Coronary artery (tissue), 2 donors: ENCODE results near the gene PIAS4.

ENCODE experiments used
- DNase-seq: peaks from one replicate; pipeline ENCODE4 v3.0.0-alpha.2; 2017; ENCODE audit warnings: low spot score
- H3K27ac ChIP-seq, 2 donors: fragments of 200-600 bp; sonication (generic); one replicate each; pipeline ENCODE4 v1.5.1; 2016 to 2019
- H3K4me3 ChIP-seq: fragments of 200-600 bp; sonication (generic); 2 replicates; pipeline ENCODE4 v1.5.1; 2016; ENCODE audit warnings: mild to moderate bottlenecking, moderate library complexity
- TF ChIP-seq, protein P1 (sequence below): fragments of 200-600 bp; sonication (generic); IDR thresholded peaks from one replicate; pipeline ENCODE4 v1.5.1; 2019; ENCODE audit warnings: antibody characterized with exemption

Gene PIAS4

DNA sequence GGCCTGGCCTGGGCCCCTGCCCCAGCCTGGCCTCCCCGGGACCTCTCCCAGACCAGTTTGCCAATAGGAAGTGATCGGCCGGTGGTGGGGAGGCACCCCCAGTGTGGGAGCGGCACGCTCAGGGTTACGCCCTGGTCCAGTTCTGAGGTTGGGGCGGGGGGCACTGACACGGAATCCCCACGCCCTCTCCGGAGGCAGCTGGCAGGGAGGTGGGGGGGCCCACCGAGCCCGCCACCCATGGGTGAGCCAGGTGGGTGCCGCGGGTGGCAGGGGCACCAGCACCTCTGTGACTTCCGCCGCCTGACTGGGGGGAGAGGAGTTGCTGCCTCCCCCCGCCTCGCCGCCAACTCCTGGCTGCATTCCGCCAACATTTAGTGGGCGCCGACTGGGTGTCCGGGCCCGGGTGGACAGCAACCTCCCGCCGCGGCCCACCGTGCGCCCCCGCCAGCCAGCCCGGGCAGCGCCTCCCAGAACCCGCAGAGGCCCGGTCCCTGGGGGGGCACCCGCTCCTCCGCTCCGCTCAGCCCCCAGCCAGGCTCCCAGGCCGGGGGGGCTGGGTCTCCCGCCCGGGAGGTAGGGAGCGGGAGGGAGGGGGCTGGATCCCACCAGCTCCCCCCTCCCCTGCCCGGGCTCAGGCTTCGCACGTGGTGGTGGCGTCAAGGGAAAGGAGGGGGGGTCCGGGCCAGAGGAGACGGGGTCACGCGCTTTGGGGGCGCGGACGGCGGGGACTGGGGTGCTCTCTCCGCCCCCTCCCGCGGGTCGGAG, 57.1 kb downstream of the PIAS4 start:
- peak overlapping the region; percentile 100 for H3K4me3 ChIP-seq
- peak; percentile 82 for DNase-seq
- H3K27ac ChIP-seq, result peak overlapping the region; percentile 95 to 99
- TF ChIP-seq, protein P1, sequence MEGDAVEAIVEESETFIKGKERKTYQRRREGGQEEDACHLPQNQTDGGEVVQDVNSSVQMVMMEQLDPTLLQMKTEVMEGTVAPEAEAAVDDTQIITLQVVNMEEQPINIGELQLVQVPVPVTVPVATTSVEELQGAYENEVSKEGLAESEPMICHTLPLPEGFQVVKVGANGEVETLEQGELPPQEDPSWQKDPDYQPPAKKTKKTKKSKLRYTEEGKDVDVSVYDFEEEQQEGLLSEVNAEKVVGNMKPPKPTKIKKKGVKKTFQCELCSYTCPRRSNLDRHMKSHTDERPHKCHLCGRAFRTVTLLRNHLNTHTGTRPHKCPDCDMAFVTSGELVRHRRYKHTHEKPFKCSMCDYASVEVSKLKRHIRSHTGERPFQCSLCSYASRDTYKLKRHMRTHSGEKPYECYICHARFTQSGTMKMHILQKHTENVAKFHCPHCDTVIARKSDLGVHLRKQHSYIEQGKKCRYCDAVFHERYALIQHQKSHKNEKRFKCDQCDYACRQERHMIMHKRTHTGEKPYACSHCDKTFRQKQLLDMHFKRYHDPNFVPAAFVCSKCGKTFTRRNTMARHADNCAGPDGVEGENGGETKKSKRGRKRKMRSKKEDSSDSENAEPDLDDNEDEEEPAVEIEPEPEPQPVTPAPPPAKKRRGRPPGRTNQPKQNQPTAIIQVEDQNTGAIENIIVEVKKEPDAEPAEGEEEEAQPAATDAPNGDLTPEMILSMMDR, result no peak

DNA sequence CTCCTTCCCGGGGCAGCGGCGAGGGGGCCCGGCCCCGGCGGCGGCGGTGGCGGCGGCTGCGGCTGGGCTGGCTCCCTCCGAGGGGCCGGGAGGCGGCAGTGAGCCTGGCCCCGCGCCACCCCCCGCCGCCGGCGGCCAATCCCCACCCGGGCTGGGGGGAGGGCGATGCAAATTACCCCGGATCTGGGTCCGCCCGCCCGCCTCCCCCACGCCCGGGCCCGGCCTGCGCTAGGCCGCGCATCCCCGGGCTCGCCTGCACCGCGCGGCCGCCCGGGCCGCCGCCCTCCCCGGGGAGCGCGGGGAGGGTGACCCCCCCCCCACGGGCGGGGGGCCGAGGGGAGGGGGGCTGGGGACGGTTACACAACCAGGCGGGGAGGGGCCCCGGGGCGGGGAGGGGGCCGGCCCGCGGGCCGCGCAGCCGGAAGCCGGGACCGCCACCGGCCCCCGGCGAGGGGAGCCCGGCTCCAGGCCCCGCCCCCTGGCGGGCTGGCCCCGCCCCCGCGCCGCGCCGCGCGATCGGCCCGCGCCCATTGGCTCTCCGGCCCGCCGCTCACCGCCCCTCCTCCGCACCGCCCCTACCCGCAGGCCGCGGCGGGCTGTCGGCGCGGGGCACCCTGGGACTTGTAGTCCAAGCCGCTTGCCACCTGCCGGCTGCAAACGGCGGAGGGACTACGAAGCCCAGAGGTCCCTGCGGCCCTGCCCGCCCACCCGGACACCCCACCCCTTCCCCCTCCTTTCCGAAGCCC, 58.1 kb downstream of the PIAS4 start:
- TF ChIP-seq, protein P1, result no peak
- peak overlapping the region; percentile 62 to 99 for H3K27ac ChIP-seq
- peak overlapping the region; percentile 100 for H3K4me3 ChIP-seq
- DNase-seq, result peak; percentile 98

DNA sequence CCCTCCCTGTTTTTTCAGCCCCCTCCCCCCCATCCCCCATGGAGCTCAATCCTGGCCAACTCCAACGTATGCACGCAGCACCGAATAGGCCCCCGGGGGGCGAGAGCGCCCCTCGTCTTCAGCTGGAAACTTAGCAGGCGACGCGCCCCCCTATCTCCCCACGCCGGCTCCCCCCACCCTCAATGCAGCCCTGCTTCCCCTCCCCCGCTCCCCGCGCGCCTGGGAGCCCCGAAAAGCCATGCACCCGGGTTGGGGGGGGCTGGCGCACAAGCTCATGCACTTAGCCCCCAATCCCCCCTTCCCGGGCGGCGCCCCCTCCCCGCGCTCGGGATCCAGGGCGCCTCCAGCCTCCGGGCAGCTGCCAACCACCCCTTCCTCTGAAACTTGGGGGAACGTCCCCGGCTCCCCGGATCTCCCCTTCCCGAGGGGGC, 58.7 kb downstream of the PIAS4 start:
- Histone ChIP-seq H3K27ac (peak overlapping the region; percentile 92 to 99), H3K4me3 (peak overlapping the region; percentile 100)
- TF ChIP-seq, protein P1, result no peak
- DNase-seq, result no peak

DNA sequence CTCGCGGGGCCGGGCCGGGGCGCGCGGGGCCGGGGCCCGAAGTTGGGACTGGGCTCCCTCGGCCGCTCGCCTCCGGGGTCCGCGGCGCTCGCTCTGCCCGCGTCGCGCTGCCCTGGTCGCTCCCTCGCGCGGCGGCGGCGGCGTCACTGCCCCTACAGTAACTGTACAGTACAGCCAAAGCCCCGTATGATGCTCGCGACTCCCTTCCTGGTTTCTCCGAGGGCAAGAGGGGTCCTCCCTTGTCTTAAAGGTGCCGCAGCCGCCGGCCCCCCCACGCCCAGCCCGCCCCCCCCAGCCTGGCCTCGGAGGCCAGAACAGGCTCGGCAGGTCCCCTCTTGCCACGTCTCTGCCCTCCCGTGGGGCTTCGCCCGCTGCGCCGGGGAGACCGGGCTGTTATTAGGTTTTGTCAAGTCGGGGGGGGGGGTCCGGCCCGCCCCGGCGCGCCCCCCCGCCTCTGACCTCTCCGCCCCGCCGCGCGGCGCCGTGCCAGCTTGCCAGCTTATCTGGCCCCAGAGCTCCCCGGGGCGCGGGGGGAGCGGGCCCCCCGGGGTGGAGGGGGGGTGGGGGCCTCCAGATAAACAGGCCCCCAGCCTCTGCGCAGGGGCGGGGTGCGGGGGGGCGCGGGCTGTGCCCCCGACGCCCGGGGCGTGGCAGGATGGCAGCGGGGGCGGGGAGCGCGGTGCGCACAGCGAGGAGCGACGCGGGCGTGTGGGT, 59.3 kb downstream of the PIAS4 start, which contains the start of gene ZBTB7A:
Gene ZBTB7A, minus strand, starts transcription at position 218 of the 714 bp plus-strand sequence. CDS start 11,667 bp downstream, outside the sequence.
- Histone ChIP-seq H3K27ac (peak within 1 kb of the TSS; percentile 92 to 99), H3K4me3 (peak within 1 kb of the TSS; percentile 100)
- peak; percentile 92 for DNase-seq
- TF ChIP-seq, protein P1, result no peak

DNA sequence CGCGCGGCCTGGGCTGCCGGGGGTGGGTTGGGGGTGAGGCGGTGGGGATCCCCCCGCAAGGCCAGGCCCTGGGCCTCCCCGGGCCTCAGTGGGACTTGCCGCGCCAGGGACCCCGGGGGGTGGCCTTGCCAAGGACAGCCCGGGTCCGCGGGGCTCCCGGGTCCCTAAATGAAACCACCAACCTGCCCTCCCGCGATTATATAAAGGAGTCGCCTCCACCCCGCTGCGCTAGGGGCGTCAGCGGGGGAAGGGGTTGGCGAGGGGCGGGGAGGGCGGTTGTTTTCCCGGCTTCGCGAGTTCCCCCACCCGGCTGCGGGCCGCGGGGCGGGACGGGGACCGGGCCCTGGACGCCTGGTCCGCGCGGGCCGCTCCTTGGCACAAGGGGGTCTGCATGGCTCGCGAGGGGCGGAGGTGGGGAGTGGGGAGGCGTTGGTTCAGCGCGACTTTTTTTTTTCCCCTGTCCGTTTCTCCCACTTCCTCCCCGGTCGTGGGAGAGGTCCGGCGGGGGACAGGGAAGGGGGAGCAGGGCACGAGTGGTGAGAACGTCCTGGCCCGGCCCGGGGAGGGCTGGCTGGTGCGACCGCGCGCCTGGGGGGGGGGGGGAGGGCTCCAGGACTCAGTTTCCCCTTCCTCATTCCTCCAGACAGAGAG, 60.0 kb downstream of the PIAS4 start:
- H3K4me3 ChIP-seq, result peak overlapping the region; percentile 100
- TF ChIP-seq, protein P1, result no peak
- no peak for DNase-seq
- H3K27ac ChIP-seq, result peak overlapping the region; percentile 92 to 99
